GM19238 (cell line): ENCODE data around the gene XIAP.
"Not testable (repeated sequence)": the region's sequence is repeated elsewhere in the genome, so short reads cannot be mapped to it uniquely, and the experiment has no call there.

Source experiments
- DNase-seq: peaks from one replicate; pipeline ENCODE4 v3.0.0; 2011; ENCODE audit warnings: low spot score; ENCODE audit not compliant: insufficient read length

Gene XIAP

DNA sequence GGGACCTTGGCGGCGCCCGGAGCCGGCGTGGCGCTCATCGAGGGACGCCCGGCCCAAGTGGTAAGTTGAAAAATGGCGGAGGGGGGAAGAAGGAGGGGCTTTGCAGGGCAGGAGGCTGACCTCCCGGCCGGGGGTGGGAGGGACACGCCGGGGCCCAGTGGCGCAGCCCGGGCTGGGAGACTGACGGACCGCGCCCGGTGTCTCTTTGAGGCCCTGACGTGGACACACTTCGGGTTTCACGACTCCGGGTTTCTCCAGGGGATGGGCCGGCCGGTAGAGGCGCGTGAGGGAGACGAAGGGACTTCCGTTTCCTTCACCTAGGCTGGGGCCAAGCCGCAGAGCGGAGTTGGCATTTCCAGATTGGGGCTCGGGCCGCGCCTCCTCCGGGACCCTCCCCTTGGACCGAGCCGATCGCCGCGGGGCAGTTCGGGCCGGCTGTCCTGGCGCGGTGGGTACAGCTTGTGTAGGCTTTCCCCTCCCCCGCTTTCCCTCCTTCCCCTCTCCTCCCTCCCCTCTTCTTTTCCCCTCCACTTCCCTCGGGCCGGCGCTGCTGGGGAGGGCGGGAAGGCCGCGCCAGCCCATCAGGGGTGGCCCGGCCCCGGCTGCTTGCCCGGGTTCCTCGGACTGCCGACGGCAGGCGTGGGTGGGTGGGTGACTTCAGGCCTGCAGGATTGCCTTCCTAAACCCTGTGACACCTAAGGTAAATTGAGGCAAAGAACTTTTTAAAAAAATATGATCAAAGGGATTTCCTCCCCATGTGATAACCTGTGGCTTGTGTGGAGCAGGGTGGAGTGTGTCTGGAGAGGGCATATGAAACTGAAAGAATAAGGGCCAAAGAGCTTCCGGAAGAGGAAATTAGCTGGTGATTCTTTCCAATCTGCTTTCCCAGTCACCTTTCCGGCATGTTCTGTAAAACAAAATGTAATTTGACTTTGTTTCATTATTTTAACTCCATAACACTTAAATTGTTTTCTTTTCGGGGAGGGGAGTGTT lies at the start of gene XIAP:
Gene XIAP, plus strand, starts transcription at position 208 of the 993 bp plus-strand sequence. CDS start 25,610 bp downstream, outside the sequence.
- peak; percentile 66 for DNase-seq

DNA sequence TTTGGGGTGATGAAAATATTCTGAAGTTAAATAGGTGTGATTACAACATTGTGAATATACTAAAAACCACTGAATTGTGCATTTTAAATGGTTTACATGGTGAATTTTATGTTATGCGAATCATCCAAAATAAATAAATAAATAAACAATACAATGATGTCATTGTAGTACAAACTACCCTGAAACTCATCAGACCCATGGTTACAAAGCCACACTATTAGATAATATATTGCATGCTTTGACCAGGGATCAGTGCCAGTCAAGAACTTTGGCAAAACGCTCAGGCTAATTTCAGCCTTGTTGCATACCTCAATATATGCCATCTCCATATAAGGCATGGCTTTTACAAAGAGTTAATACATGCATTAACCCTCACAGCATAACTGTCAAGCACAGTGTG lies 45.5 kb upstream of the XIAP start:
- DNase-seq = no peak

DNA sequence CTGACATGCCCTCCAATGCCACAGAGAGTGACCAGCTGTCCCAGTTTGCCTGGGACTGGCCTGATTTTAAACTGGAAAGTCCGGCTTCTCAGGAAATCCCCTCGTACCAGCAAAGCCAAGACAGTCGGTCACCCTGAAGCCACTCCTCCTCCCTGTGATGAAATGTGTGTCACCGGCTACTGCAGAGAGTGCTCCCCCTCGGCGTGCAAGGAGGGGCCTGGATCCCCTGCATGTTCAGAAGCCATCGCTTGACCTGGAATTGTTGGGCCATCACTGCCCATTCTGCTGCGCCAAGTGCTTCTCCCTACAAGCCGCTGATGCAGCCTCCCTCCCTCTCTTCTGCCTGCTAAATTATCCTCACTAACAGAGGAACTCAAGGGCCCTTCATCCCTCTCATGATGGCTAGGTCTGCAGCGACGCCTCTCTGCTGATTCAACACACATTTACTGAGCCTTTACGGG lies 44.9 kb upstream of the XIAP start:
- DNase-seq = not testable (repeated sequence)

DNA sequence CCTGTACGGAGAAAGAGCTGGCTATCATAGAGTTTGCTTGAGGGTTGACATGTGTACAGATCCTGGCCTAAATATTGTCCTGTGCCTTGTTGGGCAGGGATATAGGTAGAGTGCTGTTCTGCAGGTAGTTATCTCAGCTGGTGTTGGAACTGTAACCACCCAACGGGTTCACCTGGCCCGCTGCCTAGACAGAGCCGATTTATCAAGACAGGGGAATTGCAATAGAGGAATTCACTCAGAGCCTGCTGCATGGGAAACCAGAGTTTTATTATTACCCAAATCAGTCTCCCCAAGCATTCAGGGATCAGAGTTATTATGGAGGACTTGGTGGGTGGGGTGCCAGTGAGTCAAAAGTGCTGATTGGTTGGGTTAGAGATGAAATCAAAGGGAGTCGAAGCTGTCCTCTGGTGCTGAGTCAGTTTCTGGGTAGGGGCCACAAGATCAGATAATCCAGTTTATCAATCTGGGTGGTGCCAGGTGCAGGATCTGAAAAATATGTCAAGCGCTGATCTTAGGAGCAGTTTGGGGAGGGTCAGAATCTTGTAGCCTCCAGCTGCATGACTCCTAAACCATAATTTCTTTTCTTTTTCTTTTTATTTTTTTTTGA lies 42.5 kb upstream of the XIAP start:
- DNase-seq = no peak

DNA sequence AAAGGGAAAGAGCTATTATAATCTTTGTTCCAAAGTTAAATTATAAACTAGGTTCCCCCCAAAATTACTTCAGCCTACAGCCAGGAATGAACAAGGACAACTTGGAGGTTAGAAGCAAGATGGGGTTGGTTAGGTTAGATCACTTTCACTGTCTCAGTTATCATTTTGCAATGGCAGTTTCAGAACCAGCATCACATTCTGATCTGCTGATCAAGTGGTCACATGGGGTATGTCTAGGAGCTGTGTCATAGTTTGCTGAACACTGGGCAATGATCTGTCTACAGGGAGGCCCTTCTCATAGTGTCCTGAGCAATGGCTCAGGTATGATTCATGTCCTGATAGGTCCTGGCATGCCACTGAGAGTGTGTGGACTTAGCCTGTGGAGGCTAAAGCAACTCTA lies 41.6 kb upstream of the XIAP start:
- DNase-seq = no peak

DNA sequence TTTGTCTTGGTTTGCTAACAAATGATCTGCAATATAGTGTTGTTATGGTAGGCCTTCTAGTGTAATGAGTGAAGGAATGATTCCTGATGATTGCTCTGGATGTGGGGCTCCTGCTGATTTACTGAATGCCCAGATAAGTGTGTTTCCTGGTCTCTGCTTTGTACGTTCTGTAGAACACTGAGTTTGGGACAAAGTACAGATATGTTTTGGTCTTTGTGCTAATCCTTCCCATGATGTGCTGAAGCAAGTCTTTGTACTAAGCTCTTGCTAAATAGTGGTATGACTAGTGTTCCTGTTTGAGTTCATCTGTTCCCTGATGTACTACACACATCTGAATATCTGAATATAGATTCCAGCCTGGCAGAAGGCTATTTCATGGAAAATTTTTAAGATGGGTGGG lies 36.9 kb upstream of the XIAP start:
- no peak for DNase-seq

DNA sequence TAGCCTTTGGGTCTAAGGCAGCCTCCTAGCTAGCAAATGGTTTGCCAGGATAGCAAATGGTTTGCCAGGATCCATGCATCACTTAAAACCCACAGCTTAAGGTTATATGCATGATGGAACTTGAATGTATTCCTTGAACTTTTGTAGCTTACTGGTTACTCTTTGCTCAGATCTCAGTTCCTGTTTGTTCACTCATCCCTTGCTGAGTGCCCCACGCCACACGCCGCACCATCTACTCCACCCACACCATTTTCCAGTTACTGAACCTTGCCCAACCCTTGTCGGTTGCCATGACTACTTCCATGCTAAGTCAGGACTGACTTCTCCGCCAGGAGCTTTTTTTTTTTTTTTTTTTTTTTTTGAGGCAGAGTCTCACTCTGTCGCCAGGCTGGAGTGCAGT lies 29.5 kb upstream of the XIAP start:
- peak; percentile 20 for DNase-seq

DNA sequence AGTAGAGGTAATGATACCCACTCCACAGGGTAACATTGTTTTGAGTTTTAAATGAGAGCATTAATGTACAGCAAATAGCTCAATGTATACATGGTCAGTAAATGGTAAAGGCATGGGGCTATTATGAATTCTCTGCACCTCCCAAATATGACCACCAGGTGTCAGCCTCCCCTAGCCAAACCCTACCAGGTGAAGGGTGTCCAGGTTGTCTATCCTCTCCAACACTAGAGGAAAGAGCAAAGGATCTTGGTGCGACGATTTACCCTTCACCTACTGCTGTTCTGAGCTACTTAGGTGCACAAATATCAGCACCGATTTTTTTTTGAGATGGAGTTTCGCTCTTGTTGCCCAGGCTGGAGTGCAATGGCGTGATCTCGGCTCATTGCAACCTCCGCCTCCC lies 26.5 kb upstream of the XIAP start:
- peak; percentile 56 for DNase-seq

DNA sequence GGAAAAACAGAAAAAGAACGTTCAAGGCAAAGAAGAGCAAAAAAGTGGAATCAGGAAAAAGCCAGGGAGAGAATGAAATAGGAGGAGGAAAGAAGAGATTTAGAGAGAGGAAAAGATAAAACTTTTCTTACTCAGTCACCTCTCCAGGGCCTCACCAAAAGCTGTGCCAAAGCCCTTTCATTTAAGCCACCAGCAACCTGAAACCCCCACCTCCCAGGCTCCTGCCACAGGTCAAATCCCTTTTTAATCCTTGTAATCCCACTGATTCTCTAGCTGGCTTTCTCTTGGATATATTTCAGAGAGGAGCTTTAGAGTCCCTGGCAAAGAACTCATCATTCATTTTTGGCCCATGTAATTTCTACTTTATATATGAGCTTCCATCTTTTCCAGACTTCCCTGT lies 25.7 kb upstream of the XIAP start:
- DNase-seq = no peak

DNA sequence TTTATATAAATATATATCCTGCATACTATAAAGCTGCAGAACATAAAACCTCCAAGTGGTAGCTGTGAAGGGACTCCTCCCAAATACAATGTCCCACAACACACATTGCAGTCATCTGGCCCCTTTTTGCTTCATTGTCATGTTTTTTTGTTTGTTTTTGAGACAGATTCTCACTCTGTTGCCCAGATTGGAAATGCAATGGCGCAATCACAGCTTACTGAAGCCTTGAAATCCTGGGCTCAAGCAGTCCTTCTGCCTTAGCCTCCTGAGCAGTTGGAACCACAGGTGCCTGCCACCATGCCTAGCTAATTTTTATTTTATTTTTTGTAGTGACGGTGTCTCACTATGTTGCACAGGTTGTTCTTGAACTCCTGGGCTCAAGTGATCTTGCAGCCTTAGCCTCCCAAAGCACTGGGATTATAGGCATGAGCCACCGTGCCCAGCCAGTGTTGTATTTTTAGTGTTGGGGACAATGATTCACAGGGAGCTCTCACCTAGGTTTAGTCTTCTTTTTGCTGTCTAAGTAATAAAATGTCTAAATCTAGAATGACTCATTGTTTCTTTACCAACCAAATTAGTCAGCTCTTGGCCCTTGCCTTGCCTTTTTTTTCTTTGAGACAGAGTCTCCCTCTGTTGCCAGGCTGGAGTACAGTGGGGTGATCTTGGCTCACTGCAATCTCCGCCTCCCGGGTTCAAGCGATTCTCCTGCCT lies 24.0 kb upstream of the XIAP start:
- DNase-seq = no peak

DNA sequence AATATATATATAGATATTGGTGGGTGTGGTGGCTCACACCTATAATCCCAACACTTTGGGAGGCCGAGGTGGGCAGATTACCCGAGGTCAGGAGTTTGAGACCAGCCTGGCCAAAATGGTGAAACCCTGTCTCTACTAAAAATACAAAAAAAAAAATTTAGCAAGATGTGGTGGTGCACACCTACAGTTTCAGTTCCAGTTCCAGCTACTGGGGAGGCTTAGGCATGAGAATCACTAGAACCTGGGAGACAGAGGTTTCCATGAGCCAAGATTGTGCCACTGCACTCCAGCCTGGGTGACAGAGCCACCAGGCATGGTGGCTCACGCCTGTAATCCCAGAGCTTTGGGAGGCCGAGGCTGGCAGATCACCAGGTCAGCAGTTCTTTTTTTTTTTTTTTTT lies 14.7 kb upstream of the XIAP start:
- not testable (repeated sequence) for DNase-seq

DNA sequence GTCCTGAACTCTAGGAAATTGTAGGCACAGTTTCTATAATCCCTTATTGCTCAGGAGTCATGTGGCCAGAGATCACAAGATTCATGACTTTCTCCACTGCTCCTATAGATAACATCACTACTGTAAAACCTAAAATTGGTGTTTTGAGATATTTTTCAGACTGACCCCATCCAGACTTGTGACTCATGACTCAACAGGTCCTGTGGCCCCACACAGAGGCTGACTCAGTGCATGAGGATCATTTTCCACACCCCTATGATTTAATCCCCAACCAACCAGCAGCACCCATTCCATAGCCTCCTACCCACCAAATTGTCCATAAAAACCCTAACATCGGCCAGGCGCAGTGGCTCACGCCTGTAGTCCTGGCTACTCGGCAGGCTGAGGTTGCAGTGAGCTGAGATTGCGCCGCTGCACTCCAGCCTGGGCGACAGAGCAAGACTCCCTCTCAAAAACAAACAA lies 13.2 kb upstream of the XIAP start:
- DNase-seq = no peak

DNA sequence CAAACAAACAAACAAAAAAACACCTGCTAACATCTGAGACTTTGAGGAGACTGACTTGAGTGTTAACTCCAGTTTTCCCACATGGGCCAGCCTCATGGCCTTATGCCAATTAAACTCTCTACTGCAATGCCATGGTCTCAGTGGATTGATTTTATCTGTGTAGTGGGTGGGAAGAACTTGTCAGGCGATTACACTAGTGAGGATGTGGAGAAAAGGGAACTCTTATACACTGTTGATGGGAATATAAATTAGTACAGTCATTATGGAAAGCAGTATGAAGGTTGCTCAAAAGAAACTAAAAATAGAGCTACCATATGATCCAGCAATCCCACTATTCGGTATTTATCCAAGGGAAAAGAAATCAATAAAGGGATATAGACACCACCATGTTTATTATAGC lies 12.8 kb upstream of the XIAP start:
- DNase-seq = no peak

DNA sequence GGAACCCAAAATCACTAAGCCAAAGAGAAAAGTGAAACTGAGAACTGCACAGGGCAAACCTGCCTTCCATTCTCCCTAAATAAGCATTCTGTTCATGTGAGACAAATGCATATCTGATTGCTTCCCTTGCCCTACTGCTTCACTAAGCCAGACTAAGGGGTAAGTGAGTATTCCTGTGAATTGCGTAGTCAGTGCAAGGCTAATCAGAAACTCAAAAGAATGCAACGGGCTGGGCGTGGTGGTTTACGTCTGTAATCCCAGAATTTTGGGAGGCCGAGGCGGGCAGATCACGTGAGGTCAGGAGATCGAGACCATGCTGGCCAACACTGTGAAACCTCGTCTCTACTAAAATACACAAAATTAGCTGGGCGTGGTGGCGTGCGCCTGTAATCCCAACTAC lies 10.8 kb upstream of the XIAP start:
- DNase-seq = no peak

DNA sequence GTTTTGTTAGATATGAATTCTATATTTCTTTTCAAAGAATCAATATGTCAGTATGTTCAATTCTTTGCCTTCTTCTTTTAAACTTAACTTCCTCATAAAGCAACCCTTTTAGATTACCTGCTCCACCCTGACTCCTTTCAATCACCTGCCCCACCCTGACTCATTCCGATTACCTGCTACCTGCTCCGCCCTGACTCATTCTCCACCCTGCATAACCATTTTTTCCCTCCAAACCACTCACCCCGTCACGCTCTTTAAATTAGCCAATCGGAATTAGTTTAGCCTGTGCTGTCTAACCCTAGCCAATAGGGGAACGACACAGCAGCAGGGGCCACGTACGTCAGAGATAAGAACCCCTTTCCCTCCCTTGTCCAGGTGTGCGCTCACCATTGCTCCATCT lies 9.9 kb upstream of the XIAP start:
- not testable (repeated sequence) for DNase-seq

DNA sequence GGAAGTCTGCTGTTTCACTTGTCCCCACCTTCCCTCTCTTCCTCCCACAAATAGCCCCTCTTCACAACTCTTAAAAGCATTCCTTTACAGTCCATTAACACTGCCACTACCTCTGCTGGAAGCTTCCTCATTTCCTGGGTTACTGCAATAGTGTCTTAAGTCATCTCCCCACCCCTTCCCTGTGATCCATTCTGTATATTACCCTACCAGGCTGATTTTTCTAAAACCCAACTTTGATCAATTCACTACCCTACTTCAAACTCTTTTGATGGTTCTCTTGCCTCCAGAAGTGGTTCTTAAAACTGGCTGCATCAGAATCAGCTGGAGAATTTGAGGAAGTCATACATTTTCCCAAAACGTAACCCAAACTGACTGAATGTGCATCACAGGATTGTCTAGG lies 8.8 kb upstream of the XIAP start:
- no peak for DNase-seq

DNA sequence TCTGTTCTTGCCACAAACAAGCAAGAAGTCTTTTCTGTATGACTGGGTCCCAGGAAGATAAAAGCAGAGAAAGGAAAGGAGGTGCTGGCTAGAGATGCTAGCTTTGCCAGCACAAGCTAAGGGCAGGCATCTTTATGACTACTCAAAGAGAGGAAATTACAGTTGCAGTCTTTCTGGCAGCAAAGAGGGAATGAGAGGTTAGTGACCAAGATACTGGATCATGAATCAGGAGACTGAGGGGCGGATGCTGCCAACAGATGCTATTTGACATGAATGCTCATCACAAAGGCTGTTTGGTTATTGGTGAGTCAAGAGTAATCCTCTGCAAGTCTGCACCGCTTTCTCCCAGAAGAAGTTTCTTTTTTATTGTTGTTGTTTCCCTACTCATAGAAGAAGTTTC lies 5.5 kb upstream of the XIAP start:
- DNase-seq = no peak

DNA sequence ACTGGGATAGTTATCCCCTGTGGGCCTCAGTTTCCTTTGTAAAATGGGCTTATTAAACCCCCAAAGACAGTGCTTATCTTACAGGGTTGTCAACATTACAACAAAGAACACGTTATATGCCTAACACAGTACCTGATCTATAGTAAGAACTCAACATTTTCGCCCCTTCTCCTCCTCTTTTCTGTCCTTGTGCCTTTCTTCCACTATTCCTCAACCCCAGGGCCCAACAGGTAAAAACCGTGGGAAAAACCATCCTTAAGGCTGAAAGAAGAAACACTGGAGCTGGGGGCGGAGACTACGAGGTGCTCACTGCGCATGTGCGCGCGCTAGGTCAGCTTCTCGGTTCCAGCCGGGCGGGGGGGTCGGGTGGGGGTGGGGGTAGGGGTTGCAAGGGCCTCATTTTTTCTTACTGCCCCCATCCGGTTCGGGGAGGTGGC lies 426 bp upstream of the XIAP start:
- no peak for DNase-seq

DNA sequence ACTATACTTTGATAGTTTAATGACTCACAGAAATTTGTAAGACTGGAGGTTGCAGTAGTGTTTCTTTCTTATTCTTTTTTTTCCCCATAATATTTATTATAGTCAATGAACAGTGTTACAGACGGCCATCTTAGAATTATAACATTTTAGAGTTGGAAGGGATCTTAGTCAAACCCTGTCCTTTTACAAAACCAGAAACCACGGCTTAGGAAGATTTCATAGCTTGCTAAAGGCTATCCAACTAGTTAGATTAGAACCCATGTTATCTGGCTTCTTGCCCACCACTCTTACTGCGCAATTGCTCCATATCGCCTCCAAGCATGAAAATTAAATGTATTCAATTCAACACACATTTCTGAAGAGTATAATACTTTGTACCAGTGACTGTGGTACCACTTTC lies 1.1 kb downstream of the XIAP start:
- no peak for DNase-seq

DNA sequence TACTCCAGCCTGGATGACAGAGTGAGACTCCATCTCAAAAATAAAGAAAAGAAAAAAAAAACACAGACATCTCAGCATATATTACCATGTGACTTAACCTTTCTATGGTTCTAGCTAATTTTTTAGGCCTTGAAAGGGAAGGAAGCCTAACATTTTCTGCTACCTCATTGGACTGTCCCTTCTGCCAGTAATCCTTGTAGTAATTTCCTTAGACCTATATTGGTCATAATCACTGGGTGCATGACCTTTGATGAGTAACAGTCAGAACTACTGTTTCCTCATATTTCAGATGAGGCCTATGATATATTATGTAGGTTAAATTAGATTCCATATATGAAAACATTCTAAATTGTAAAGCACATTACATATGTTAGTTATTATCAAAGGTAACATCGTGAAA lies 9.6 kb downstream of the XIAP start:
- no peak for DNase-seq

DNA sequence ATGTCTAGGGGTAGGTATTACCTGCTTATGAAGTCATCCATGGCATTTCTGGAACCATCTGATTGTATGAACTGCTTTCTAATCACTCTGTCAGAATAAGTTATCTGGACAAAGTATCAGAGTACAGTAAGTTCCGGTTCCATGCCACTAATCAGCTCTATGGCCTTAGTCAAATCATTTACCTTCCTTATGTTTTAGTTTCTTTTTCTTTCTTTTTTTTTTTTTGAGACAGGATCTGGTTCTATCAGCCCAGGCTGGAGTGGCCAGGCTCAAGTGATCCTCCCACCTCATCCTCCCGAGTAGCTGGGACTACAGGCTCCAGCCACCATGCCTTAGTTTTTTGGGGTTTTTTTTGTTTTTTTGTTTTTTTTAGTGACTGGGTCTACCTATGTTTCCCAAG lies 11.5 kb downstream of the XIAP start:
- no peak for DNase-seq

DNA sequence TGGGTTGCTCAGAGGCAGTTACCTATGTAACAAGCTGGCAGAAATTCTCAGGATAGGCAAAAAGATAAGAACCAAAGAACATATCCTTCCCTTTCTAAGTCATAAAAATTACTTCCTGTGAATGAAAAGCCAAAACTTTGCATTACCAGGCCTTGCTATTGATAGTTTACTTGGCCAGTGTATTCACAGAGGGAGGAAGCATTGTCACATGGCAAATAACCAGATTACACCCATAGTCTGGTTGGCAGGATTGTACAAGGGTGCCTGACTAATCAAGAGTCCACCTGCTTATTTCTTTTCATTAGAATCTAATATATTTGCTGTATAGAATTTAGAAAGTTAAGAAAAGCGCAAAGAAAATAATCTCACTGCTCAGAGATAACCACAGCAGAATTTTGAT lies 14.1 kb downstream of the XIAP start:
- no peak for DNase-seq
